CD4-positive, alpha-beta T cell treated with Interleukin-17A for 1 hour (primary cell): ENCODE data around the gene TTC12.
"Not testable (repeated sequence)": the region's sequence is repeated elsewhere in the genome, so short reads cannot be mapped to it uniquely, and the experiment has no call there.

Experiments used
- DNase-seq: peaks from one replicate; pipeline ENCODE4 v3.0.0-alpha.2; 2020

TTC12 gene

DNA sequence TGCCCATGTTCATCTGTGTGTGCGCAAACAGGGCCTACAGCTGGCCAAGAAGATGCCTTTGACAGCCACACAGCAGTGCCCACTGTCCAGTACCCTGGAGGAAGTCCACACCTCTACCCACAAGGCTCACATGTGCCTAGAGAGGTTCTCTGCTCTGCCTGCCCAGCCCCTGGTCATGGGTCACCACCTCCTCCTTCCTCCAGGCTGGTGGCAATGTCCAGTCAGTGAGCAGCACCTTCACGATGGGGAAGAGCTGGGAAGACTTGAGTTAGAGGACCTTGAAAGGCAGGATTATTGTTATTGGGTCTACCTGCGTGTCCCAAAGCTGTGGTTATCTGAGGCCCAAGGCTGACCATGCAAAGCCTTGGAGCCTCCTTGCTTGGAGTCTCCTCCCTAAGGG lies 28.4 kb upstream of the TTC12 start:
- DNase-seq, result no peak

DNA sequence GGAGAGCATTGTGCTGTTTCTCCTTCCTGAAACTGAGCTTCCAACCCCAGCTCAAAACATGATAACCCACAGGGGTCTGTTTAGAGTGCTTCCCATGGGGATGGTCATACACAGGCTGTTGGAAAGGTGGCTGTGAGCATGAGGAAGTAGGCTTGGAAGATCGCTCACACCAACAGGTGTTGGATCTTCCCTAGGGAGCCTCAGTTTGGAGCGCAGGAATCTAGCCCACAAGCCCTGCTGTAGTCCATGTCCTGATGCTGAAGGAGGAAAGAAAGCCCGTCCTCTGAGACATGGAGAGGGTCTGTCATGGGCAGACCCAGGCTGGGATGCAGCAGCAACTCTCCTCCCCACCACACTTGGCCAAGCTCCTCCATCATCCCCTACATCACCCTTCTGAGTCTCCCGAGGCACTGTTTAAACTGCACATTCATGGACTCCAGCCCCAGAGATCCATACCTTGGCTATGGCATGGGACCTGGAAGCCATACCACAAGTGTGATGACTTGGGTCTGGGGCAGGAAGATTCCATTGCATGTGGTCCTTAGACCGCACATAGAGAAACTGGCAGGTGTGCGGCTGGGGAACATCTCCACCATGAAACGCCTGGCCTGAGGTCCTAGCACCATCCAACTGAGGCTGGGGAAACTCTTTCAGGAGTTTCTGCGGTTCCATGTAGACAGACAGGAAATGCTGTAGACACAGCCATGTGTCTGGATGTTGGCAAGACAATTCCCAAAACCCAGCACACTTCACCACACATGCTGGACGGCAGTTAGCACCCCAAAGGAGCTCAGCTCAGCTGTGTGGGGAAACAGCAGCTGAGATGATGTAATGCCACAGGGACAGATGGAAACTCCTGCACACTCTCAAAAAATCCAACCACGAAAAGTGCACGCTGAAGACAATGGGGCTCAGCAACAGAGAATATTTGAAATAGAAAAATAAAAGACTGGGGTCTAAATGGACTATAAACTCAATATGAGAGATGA lies 27.6 kb upstream of the TTC12 start:
- no peak for DNase-seq

GRCh38 chr11:113287801-113288200 lies 26.6 kb upstream of the TTC12 start:
- no peak for DNase-seq

- no peak for DNase-seq
Measured at GRCh38 chr11:113288286-113288863, 26.0 kb upstream of the TTC12 start.

GRCh38 chr11:113289431-113290187 lies 24.8 kb upstream of the TTC12 start:
- DNase-seq, result peak; percentile 61

DNA sequence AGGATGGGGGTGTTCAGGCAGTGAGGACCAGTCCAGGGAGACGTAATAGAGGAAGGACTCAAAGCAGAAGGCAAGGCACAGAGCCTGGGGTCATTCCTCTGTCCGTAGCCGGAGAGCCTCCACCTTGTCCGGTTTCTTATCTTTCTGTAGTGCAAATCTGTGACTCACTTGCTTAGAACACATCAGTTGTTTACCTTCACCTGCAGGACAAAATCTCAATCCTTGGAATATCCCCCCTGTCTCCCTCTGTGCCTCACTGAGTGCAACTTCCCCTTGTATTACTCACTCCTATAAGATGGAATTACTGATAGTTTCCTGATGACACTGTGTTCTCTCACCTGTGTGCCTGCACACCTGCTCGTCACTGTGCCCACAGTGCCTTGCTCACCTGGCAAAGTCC lies 20.4 kb upstream of the TTC12 start:
- no peak for DNase-seq

GRCh38 chr11:113295993-113296392 lies 18.4 kb upstream of the TTC12 start:
- no peak for DNase-seq

DNA sequence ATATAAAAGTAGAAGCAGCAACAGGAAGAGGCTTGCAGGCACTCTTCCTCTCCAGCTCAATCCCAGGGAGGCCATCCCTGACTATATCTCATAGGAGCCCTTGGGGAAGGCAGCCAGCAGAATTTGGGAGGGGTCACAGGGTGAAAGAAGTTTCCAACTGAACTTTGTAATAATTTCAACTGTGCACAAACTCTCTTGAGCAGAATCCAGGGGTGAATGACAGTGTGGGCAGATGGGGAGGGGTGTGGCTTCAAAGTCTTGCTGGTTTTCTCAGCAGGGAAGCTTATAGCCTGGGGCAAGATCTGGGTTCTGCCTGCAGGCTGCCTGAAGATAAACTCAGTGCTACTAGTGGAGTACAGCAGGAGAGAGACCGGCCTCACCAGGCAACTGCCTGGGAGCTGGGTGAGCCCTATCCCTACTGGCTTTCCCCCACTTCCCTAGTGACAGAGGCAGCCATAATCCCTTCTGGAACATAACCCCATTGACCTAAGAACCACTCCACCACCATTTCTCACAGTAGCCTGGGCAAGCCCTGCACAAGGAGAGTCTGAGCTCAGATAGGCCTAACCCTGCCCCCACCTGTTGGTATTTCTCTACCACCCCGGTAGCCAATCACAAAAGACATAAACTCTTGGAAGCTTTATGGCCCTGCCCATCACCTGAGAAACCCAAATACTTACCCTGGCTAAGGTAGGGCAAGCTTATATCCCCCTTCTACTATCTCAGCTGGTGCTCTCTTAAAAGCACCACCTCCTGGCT lies 17.8 kb upstream of the TTC12 start:
- DNase-seq, result no peak

DNA sequence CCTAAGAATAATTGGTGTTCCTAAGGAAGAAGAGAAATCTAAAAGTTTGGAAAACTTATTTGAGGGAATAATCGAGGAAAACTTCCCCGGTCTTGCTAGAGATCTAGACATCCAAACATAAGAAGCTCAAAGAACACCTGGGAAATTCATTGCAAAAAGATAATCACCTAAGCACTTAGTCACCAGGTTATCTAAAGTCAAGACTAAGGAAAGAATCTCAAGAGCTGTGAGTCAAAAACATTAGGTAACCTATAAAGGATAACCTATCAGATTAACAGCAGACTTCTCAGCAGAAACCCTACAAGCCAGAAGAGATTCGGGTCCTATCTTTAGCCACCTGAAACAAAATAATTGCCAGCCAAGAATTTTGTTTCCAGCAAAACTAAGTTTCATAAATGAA lies 15.9 kb upstream of the TTC12 start:
- DNase-seq, result not testable (repeated sequence)

GRCh38 chr11:113304916-113305315 lies 9.5 kb upstream of the TTC12 start:
- DNase-seq, result no peak

DNA sequence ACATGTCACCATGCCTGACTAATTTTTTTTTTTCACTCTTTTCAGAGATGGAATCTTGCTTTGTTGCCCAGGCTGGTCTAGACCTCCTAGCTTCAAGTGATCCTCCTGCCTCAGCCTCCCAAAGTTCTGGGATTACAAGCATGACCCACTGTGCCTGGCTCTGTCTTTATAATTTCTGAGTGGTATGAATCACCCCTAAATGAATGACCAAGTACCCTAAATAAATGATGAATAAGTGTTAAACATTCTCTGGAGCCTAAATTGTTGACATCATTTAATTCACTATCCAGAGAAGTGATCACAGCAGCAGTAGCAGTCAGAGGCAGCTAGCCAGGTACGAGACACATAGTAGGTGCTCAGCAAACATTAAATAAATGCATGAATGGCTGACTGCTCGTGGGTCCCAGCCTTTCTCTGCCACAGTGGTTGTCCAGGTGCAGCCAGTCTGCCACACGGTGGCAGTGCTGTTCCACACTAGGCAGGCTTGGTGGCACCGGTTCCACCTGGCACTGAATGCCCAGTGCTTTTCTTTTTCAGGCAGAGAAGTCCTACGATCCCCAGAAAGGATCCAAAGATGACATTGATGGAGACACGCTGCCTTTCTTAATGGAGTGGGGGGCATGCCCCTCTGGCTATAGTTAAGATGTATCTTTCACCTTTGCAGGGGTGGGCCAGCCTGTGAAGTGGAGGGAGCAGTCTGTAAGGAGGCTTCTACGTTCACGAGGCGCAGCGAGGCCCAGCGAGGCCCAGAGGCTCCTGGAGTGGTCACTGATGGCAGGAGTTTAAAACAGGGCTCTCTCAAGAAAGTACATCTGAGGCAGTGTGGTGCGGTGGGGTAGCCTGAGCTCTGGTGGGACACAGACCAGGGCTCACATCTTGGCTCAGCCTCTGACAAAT lies 8.7 kb upstream of the TTC12 start:
- peak; percentile 69 for DNase-seq

DNA sequence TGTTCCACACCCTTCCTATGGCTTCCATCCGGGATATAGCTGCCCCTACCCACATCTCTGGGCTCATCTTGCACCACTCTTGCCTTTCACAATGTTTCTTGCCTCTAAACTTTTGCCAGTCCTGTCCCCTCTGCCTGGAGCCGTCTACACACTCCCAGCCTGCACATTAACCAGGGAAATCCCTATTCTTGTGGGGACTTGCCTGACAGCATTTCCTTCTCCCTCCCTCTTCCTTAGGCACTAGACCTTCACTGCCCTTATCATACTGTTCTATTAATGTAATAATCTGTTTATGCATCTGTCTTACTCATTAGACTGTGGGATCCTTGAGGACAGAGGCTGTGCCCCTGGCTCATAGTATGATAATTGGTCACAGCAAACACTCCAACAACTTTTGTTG lies 5.8 kb upstream of the TTC12 start:
- no peak for DNase-seq

- DNase-seq, result no peak
Measured at GRCh38 chr11:113311536-113311935, 2.8 kb upstream of the TTC12 start.

GRCh38 chr11:113313601-113314000 lies 782 bp upstream of the TTC12 start:
- no peak for DNase-seq

- DNase-seq, result no peak
Measured at GRCh38 chr11:113314065-113314388, 356 bp upstream of the TTC12 start.

- no peak for DNase-seq
Measured at GRCh38 chr11:113315811-113316210, 1.4 kb downstream of the TTC12 start.

GRCh38 chr11:113316256-113316655 lies 1.9 kb downstream of the TTC12 start:
- DNase-seq, result no peak

DNA sequence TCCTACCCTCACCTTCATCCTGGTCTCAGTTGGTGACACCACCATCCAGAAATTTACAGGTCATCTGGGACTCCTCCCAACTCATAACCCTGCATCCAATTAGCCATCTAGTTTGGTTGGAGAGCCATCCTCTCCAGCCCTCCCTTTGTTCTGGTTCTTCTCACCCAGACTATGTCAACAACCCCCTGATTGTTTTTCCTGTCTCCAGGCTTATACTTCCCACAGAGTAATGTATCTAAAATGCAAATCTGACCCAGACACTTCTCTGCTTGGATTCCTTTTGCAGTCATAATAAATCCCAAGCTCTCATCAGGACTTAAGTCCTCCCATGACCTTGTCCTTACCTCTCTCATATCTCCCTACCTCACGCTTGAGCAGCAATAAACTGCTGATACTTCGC lies 3.0 kb downstream of the TTC12 start:
- no peak for DNase-seq

DNA sequence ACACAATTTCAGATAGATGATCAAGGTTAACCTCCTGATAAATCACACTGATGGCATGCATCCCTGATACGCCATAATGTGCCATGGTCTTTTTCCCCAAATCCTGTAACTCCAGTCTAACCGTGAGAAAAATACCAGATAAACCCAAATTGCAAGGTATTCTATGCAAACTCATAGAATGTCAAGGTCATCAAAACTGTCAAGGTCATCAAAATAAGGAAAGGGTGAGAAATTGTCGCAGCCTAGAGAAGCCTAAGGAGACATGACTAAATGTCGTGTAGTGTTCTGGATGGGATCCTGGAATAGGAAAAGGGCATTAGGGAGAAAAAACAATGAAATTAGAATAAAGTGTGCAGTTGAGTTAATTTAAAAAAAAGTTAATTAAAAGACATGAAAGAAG lies 4.7 kb downstream of the TTC12 start:
- DNase-seq, result no peak

DNA sequence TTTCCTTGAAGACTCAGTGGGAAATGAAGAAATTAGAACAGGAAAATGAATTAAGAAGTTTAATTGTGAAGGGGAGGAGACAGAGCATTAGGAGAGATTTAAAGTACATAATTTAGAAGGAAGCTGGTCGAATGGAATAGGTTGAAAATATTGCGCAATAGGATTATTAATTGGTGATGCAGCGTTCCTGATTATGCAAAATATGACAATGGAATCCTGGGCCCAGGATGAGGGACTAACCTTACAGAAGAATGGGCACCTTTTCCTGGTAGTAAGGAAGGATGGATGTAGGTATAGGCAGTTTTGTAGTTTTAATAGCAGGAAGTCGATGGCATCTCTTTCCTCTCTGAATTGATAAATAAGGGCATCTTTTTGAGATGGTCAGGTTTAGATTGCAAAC lies 7.8 kb downstream of the TTC12 start:
- no peak for DNase-seq

- DNase-seq, result no peak
Measured at GRCh38 chr11:113324250-113324649, 9.9 kb downstream of the TTC12 start.

GRCh38 chr11:113329725-113330124 lies 15.3 kb downstream of the TTC12 start:
- no peak for DNase-seq
